GM15510 (cell line): ENCODE data around the gene FAAP100.

Experiments used
- POLR2A ChIP-seq: IDR thresholded peaks from 3 replicates; pipeline ENCODE4 v1.6.1; 2011; ENCODE audit warnings: borderline replicate concordance; ENCODE audit not compliant: insufficient read length; ENCODE audit errors: extremely low read depth

The FAAP100 gene

DNA sequence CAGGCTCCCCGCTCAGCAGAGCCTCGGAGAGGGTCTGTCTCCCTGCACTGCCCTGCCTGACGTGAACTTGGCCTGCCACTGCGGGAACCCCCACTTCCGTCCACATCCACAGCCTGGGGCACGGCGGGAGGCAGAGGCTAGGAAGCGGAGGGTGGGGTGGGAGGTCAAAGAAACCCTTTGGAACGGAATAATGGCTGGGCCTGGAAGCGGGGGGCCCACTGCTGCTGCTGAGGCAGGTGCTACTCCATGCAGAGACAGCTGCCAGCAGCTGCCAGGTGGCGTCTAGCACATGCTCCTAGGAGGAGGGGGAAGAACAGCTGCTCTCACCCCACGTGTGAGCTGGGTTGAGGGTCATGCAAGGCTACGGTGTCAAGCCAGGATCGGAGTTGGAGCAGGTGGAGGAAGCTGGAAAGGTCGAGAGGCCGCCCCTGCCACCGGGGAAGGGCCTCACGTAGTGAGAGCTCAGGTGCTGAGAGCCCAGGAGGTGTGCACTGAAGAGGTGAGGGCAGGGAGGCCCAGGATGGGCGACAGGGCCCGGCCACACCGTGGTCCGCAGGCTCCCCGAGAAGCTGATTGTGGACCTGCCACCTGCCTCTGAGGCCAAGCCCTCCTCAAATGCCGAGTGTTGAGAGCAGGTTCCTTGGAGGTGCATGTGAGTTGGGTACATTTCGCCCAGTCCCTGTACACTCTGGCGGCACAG is 14.1 kb downstream of the FAAP100 start:
- peak; percentile 18 for TF ChIP-seq POLR2A

DNA sequence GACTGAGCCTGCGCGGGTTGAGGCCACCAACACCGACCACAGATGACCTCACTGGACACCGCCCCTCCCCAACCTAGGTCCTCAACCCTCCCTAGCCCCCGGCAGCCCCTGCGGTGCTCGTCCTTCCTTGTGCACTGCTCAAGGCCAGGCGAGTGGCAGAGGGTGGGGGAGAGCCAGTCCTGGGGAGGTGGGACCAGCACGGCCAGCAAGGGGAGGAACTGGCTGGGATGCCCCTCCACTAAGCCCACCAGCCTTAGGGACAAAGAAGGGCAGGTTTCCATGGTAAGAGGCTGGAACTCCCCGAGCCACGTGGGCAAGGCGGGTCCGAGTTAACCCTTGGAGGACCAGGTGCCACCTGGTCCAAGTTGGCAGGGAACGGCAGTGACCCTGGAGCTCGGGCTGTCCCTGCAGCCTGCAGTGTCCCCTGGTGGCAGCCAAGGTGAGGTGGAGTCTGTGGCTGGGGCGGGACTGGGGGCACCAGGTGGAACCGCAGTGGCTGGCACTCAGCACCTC is 14.8 kb downstream of the FAAP100 start:
- no peak for TF ChIP-seq POLR2A

DNA sequence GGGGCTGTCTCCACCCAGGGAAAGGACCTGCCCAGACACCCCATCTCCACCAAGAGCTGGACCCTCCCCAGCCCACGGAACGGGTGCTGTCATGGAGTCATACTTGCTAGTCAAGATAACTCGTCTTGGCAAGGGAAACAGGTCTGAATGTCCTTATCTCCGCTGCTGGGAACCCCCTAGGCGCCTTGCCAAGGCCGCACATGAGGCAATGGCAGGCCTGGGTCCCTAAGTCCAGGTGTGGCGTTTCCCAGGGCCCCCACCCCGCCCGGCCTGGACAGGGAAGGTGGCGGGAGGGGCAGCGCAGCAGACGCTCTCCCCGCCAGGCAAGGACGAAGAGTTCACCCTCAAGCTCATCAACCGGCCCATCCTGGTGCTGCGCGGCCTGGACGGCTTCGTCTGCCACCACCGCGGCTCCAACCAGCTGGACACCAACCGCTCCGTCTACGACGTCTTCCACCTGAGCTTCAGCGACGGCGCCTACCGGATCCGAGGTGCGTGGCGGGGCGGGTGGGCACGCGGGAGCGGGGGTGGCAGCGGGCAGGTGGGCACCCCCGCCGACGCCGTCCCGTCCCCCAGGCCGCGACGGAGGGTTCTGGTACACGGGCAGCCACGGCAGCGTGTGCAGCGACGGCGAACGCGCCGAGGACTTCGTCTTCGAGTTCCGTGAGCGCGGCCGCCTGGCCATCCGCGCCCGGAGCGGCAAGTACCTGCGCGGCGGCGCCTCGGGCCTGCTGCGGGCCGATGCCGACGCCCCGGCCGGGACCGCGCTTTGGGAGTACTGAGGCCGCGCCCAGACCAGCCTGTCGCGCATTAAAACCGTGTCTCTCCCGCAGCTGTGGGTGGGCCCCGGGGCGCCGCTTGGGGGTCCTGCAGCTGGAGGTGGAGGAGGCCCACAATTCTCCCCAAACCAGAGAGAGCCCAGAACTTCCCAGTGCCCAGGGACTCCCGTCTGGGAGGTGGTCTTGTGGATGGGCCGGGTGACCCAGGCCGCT is 15.6 kb downstream of the FAAP100 start:
- TF ChIP-seq POLR2A, result no peak

DNA sequence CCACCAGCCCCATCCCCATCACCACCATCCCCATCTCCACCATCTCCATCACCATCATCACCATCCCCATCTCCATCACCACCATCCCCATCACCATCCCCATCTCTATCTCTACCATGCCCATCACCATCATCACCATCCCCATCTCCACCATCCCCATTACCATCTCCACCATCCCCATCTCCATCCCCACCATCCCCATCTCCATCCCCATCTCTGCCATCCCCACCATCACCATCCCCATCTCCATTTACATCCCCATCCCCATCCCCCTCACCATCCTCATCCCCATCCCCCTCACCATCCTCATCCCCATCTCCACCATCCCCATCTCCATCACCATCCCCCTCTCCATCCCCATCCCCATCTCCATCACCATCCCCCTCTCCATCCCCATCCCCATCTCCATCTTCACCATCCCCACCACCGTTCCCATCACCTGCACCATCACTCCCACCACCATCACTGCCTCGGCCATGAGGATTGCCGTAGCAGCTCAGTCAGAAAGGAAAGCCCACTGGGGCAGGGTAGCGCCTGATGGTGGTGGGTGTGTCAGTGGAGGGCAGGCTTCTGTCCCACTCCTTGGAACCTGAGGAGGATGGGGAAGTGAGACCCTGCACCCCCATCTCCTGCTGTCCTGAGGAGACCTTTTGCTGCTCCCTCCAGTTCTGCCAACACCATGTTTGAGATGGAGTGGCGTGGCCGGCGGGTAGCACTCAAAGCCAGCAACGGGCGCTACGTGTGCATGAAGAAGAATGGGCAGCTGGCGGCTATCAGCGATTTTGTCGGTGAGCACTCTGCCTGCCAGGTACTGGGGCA is 16.5 kb downstream of the FAAP100 start:
- TF ChIP-seq POLR2A, result no peak

DNA sequence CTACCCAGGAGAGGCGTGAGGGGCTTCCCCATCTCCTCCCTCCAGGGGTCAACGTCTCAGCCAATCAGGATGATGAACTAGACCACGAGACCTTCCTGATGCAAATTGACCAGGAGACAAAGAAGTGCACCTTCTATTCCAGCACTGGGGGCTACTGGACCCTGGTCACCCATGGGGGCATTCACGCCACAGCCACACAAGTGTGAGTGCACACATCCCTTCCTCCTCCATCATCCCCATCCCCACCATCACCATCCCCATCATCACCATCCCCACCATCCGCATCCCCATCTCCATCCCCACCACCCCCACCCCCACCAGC is 17.2 kb downstream of the FAAP100 start:
- TF ChIP-seq POLR2A, result no peak

DNA sequence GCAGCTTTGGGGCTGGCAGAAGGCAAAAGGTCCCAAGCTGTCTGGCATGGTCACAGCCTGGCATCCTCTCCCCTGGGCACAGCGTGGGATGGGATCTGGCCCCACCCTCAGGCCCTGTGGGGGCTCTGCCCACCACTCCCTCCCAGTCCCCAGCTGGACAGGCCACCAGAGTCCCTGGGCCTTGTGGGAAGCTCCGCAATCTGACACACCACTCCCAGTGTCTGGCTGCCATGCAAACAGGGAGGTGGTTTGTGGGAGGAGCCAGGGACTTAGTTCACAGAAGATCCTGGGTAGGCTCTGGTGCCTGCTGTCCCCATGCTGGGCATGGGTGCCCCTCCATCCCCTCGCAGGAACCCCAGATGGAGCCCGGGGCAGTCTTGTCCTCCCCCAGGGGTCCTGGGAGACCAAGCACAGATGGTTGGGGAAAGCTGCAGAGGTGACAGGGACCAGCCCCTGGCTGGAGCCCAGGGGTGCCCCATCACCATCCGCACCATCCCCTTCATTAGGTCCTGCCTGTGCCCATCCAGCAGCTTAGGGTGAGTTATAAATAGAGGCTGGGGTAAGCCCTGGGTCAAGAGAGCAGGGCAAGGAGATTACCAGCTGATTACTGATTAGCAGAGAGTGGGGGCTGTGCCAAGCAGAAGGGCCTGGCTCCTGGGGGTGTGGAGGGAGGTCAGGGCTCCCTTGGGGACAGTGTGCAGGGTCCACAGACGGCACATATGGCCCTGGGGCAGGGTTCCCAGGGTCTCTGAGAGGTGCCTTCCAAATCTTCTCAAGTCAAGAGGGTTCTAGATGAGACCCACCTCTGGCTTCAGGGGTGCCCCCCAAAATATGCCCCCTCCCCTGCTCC is 17.8 kb downstream of the FAAP100 start:
- TF ChIP-seq POLR2A, result no peak

DNA sequence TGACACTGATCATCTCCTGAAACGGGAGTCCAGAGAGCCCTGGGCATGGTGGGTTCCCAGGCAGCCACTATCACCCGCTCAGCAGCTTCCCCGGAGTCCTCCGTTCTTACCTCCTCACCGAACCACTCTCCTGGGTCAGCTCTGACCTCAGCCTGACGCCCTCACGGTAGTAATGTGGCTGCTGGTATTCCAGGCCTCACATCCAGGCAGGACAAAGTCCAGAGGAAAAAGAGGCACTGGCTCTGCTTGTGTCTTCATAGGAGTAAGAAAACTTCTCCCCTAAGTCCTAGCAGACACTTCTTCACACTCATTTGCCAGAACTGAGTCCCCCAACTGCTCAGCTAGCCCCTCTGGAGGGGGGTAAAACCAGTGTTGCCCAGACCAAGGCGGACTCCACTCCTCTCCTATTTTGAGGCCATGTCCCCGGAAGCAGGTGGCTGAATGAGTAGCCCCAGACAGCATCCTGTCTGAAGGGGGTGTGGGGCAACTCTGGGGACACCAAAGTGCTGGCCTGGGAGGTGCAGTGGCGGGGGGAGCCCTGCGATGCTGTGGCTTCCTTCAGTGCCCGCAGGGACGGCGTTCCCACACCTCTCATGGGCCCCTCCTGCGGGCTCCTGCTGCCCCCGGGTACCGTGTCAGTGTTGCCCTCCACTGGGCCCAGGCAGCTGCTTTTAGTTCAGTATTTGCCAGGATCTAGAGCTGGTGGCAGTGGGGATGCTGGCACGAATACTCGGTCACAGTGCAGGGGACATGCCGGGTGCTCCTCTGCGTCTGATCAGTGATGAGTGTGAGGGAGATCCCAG is 18.6 kb downstream of the FAAP100 start:
- TF ChIP-seq POLR2A, result no peak

DNA sequence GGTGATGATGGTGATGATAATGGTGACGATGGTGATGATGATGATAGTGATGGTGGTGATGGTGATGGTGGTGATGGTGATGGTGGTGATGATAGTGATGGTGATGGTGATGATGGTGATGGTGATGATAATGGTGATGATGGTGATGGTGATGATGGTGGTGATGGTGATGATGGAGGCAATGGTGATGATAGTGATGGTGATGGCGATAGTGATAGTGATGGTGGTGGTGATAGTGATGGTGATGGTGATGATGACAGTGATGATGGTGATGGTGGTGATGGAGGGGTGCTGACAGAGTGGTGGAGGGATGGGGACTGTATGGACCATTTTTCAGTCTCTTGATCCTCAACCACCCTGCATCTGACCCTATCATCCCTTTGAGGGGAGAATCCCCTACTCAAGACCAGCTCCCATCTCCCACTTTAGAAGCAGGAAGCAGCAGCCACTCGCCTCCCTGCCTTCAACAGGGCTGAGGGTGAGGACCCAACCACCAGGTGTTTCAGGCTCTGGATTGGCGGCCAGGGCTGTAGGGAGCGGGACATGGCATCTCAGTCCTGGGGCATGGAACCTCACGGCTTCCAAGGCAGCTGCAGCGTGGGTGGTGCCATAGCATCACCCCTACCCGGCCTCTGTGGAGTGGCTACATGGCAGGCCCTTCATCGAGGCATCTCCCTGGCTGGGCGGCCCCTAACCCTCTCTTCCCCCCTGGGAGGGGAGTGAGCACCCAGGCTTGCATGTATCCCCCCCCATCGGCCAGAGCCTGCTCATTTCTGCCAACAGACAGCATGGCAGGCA is 19.5 kb downstream of the FAAP100 start:
- TF ChIP-seq POLR2A, result no peak

DNA sequence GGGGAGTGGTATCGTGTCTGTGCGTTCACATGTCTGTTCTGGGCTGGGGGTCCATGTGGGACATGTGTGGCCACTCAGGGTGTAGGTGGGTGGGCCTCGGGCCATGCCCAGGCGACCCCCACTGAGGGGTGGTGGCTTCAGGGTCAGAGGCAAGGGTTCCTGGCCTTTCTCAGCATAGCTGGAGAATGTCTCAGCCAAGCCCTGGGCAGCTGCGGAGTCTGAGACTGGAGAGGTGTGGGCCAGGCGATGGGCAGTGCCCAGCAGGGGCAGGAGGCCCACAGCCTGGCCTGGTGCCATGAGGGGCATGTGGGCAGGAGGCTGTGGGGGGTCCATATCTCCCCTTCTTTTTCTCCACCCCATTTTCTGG is 22.7 kb downstream of the FAAP100 start:
- TF ChIP-seq POLR2A, result no peak

DNA sequence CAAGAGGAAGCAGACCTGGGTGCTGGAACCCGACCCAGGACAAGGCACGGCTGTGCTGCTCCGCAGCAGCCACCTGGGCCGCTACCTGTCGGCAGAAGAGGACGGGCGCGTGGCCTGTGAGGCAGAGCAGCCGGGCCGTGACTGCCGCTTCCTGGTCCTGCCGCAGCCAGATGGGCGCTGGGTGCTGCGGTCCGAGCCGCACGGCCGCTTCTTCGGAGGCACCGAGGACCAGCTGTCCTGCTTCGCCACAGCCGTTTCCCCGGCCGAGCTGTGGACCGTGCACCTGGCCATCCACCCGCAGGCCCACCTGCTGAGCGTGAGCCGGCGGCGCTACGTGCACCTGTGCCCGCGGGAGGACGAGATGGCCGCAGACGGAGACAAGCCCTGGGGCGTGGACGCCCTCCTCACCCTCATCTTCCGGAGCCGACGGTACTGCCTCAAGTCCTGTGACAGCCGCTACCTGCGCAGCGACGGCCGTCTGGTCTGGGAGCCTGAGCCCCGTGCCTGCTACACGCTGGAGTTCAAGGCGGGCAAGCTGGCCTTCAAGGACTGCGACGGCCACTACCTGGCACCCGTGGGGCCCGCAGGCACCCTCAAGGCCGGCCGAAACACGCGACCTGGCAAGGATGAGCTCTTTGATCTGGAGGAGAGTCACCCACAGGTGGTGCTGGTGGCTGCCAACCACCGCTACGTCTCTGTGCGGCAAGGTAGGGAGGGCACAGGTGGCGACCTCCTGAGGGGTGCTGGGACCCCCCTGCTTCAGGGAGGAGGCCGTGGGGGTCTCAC is 23.3 kb downstream of the FAAP100 start:
- TF ChIP-seq POLR2A, result no peak

DNA sequence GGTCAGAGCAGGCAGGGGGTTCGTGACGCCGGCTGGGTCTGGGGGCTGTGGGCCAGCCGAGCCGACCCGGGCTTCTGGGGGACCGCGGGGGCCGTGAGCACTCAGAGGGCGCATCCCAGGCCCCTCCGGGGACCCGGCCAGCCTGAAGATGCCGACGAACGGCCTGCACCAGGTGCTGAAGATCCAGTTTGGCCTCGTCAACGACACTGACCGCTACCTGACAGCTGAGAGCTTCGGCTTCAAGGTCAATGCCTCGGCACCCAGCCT is 23.8 kb downstream of the FAAP100 start:
- no peak for TF ChIP-seq POLR2A
